ENCODE results near the gene AOPEP. TPM values are rescaled to one million over a fixed set of nuclear protein-coding genes. Genes with fewer than 3 reads are reported as not detected.

Gene AOPEP
- total RNA-seq, 1 experiment from 2014 or later: 15.0 TPM

- no peaks in the 10 kb centered on the region for H3K23me2 ChIP-seq (ENCODE audit: insufficient read length, low read depth, low read length, poor library complexity, severe bottlenecking)
- no peak overlapping the region for H3K18ac ChIP-seq (ENCODE audit: insufficient read length, low read depth, low read length)
- no peaks in the 10 kb centered on the region for H4K20me1 ChIP-seq (ENCODE audit: control insufficient read depth, insufficient read depth, insufficient read length)
- H3K14ac ChIP-seq (ENCODE audit: insufficient read depth, low read length): no peak overlapping the region
- no peak for TF ChIP-seq CTCF (conservative IDR thresholded peaks at IDR 0.05)
- no peak overlapping the region for H3K27ac Mint-ChIP-seq
- no peak for DNase-seq
- no peak overlapping the region for H2AK5ac ChIP-seq (ENCODE audit: insufficient read length, low read length)
- H3K27me3 ChIP-seq (ENCODE audit: insufficient read depth, low read length): no peaks in the 10 kb centered on the region
- no peak overlapping the region for H3K27ac ChIP-seq (ENCODE audit: insufficient read length, low read depth, low read length)
- H3K9me3 ChIP-seq (ENCODE audit: control insufficient read depth, low read depth, low read length): no peaks in the 10 kb centered on the region
- H3K27me3 Mint-ChIP-seq (ENCODE audit: low read depth): no peaks in the 10 kb centered on the region
- no peak overlapping the region for H2BK15ac ChIP-seq (ENCODE audit: low read depth, low read length)
- no peak overlapping the region for H3K4me3 Mint-ChIP-seq
- no peaks in the 10 kb centered on the region for H3K9me3 Mint-ChIP-seq
- no peaks in the 10 kb centered on the region for H3K79me2 ChIP-seq (ENCODE audit: insufficient read depth, low read length)
- H3K56ac ChIP-seq (ENCODE audit: insufficient read length, low read depth, low read length): no peak overlapping the region
- no peak overlapping the region for H3K4ac ChIP-seq (ENCODE audit: low read depth, low read length)
- no peak overlapping the region for H2AFZ ChIP-seq (ENCODE audit: low read length)
- no peak overlapping the region for H3K4me2 ChIP-seq (ENCODE audit: insufficient read depth, insufficient read length, low read length)
- H2BK12ac ChIP-seq (ENCODE audit: insufficient read length, low read depth, low read length): no peak overlapping the region
- no peak overlapping the region for H3T11ph ChIP-seq (ENCODE audit: low read length)
- no CpG with 5 or more reads among the region's 2 CpGs for WGBS (ENCODE audit: extremely low coverage, insufficient read length, low lambda C conversion rate)
- H4K8ac ChIP-seq (replicated peaks; ENCODE audit: insufficient read length, low read depth, low read length): no peak overlapping the region
- peaks cover 12 to 17% of the 10 kb centered on the region in 2 experiments for H3K4me1 Mint-ChIP-seq
- H3K79me1 ChIP-seq (ENCODE audit: insufficient read depth, low read depth, low read length, poor library complexity, severe bottlenecking): no peaks in the 10 kb centered on the region
- H4K91ac ChIP-seq (ENCODE audit: insufficient read length, low read depth, low read length): no peak overlapping the region
- H4K5ac ChIP-seq (ENCODE audit: insufficient read length, low read depth, low read length): no peak overlapping the region
- H2BK5ac ChIP-seq (ENCODE audit: insufficient read length, low read length): no peak overlapping the region
- H2BK20ac ChIP-seq (ENCODE audit: low read depth, low read length, poor library complexity, severe bottlenecking): no peak overlapping the region
- H3K36me3 Mint-ChIP-seq (ENCODE audit: insufficient read depth in 1 of 3, low read depth in 3 of 3): no peaks in the 10 kb centered on the region; a peak in 1 of 7 replicates
- no peak overlapping the region for H2BK120ac ChIP-seq (ENCODE audit: low read depth, low read length, poor library complexity, severe bottlenecking)
- H3K9ac ChIP-seq (ENCODE audit: extremely low read depth, insufficient read length, low read length): no peak overlapping the region
- no peak overlapping the region for H3K23ac ChIP-seq (ENCODE audit: insufficient read length, low read depth, low read length)
- H3K4me1 ChIP-seq (ENCODE audit: insufficient read depth, low read length): 0 out of 2 replicates have a peak, but pooled peaks cover 4% of the 10 kb centered on the region
Observed at GRCh38 chr9:94881454-94881853, 155.0 kb downstream of the AOPEP start.
